ENCODE results near the gene NRAP. TPM values are rescaled to one million over a fixed set of nuclear protein-coding genes. Genes with fewer than 3 reads are reported as not detected.

The NRAP gene
- total and polyA plus RNA-seq, 7 experiments from 2014 or later: not detected

DNA sequence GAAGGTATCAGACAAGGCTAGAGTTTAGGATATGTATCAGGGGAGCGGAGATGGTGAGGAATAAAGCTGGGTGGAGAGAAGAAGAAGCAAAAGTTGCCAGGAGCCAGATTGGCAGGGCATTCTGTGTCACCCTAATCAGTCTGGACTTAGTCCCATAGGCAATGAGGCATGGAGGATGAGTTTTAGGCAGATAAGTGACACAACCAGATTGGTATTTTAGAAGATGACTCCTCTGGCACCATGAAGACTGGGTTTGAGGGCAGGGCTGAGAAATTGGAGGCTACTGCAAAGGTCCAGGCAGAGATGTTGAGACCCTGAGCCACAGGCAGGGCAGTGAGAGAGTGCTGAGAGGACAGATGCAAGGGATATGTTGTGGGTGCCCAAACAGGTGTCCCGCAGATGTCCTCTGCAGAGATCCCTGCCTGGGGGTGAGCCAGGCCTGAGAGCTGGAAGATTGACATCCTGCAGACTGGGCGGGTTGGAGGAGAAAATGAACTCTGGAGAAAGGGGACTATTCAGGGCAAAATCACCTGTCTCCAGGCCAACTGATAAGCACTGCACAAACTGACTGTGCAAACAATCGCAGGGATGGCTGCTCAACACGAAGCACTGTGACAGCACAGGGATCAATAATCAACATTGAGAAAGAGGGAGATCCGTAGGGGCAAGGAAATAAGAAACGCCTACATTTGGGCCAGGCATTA lies 122.8 kb downstream of the NRAP start:
- no peak for DNase-seq
- Mint-ChIP-seq H3K27me3 (peaks cover 0 to 6% (median 0%) of the 10 kb centered on the region in 5 donors), H3K4me3 (no peak overlapping the region), H3K36me3 (no peaks in the 10 kb centered on the region), H3K4me1 (no peaks in the 10 kb centered on the region), H3K27ac (no peak overlapping the region), H3K9me3 (no peaks in the 10 kb centered on the region)
- H3K27me3 ChIP-seq (ENCODE audit: control insufficient read depth in 2 of 2, insufficient read depth in 2 of 2, low read length in 2 of 2): no peaks in the 10 kb centered on the region
- no peaks in the 10 kb centered on the region for H3K36me3 ChIP-seq (ENCODE audit: control insufficient read depth in 2 of 3, insufficient read depth in 3 of 3, low read length in 3 of 3)
- intact Hi-C loops (cut with micrococcal nuclease): no loop called here
- CTCF ChIA-PET: no interaction called here
- no peak overlapping the region for H3K4me3 ChIP-seq (ENCODE audit: low read length)
- no peaks in the 10 kb centered on the region for H3K9me3 ChIP-seq (ENCODE audit: control insufficient read depth in 2 of 3, low read length in 3 of 3)
- H3K4me1 ChIP-seq (ENCODE audit: control insufficient read depth in 2 of 2, insufficient read depth in 2 of 2, low read length in 2 of 2): no peaks in the 10 kb centered on the region
- POLR2A ChIA-PET: no interaction called here
- no peak overlapping the region for H3K27ac ChIP-seq (ENCODE audit: low read depth, low read length)
- ATAC-seq: no peak

- POLR2A ChIA-PET: no interaction called here
- Histone ChIP-seq H3K9me3 (ENCODE audit: control insufficient read depth in 2 of 3, low read length in 3 of 3) (no peaks in the 10 kb centered on the region), H3K36me3 (ENCODE audit: control insufficient read depth in 2 of 3, insufficient read depth in 3 of 3, low read length in 3 of 3) (no peaks in the 10 kb centered on the region), H3K4me3 (ENCODE audit: low read length) (no peak overlapping the region), H3K27me3 (ENCODE audit: control insufficient read depth in 2 of 2, insufficient read depth in 2 of 2, low read length in 2 of 2) (no peaks in the 10 kb centered on the region), H3K4me1 (ENCODE audit: control insufficient read depth in 2 of 2, insufficient read depth in 2 of 2, low read length in 2 of 2) (no peaks in the 10 kb centered on the region), H3K27ac (ENCODE audit: low read depth, low read length) (no peak overlapping the region)
- Mint-ChIP-seq H3K27ac (no peak overlapping the region), H3K4me3 (no peak overlapping the region), H3K27me3 (peaks cover 1 to 11% (median 8%) of the 10 kb centered on the region in 5 donors), H3K4me1 (no peaks in the 10 kb centered on the region), H3K9me3 (peaks cover 0 to 5% (median 0%) of the 10 kb centered on the region in 11 donors), H3K36me3 (no peaks in the 10 kb centered on the region)
- no peak for DNase-seq
- CTCF ChIA-PET: no interaction called here
- intact Hi-C loops (cut with micrococcal nuclease): no loop called here
- no peak for ATAC-seq
Observed at GRCh38 chr10:113539789-113540188, 124.1 kb downstream of the NRAP start.

Other genes with a start within 250 kb of the NRAP start
- not detected for gene HABP2, start 111.0 kb downstream of the NRAP start, total RNA-seq
- gene HABP2, start 111.0 kb downstream of the NRAP start, polyA plus RNA-seq: not detected
- gene CASP7, start 15.9 kb upstream of the NRAP start, total RNA-seq: 10 to 100 TPM in 4 of 5 experiments, 1 to 10 TPM in 1; 8.5 to 43.4 (median 13.6) TPM
- 10 to 100 TPM in 1 of 2 donors, 1 to 10 TPM in 1; 9.9 to 14.2 TPM for gene CASP7, start 15.9 kb upstream of the NRAP start, polyA plus RNA-seq
- gene PLEKHS1, start 87.6 kb upstream of the NRAP start, total RNA-seq: under 1 TPM in 1 of 5 experiments, not detected in 4; 0.07 TPM
- not detected for gene PLEKHS1, start 87.6 kb upstream of the NRAP start, polyA plus RNA-seq
- 10 to 100 TPM in 1 of 5 experiments, 1 to 10 TPM in 4; 1.5 to 12.9 (median 4.3) TPM for gene DCLRE1A, start 190.0 kb upstream of the NRAP start, total RNA-seq
- 1 to 10 TPM; 2.1 to 3.8 TPM for gene DCLRE1A, start 190.0 kb upstream of the NRAP start, polyA plus RNA-seq
- 10 to 100 TPM; 10.3 to 25.9 (median 20.5) TPM for gene NHLRC2, start 190.6 kb upstream of the NRAP start, total RNA-seq
- gene NHLRC2, start 190.6 kb upstream of the NRAP start, polyA plus RNA-seq: 1 to 10 TPM; 4.2 to 6.9 TPM

Measured in naive thymus-derived CD4-positive, alpha-beta T cell (primary cell).